K562 (cell line): ENCODE data around the gene KMT2E. TPM values are rescaled to one million over a fixed set of nuclear protein-coding genes. Genes with fewer than 3 reads are reported as not detected.
A peak's percentile ranks its signal among the peaks of the same experiment; 100 is the strongest.

ENCODE experiments used
- ATAC-seq: fragments of 200-7000 bp; cut with Tn5 transposase; 3 replicates; pipeline ENCODE4 v1.9.1; 2020; ENCODE audit warnings: moderate library complexity
- BruUV-seq: library from RNA; stranded (reverse); fragments of 400-500 nt; replicated peaks from 2 replicates; lab custom pipeline; 2021; lab: Mats Ljungman, UMichigan
- CTCF ChIA-PET: fragments of 300-600 bp; formaldehyde crosslinking; extraction: SDS; loops from one replicate; lab custom pipeline; 2021; ENCODE audit warnings: low intra/inter-chr PET ratio; lab: Yijun Ruan, JAX
- POLR2A ChIA-PET: fragments of 300-600, 350-650 bp; sonication (Branson Sonifier 250); formaldehyde crosslinking; extraction: SDS; loops from one replicate; lab custom pipeline; 2021; ENCODE audit warnings: antibody characterized with exemption, inconsistent platforms; lab: Yijun Ruan, JAX
- DNase-seq, 4 experiments: peaks; one replicate each; pipeline versions ENCODE4 v3.0.0 to v3.0.0-alpha.2; 2011 to 2018; ENCODE audit warnings: low spot score in 3 of 4, mixed read lengths in 3 of 4; ENCODE audit errors: extremely low read depth in 1 of 4
- FAIRE-seq: peaks from 2 replicates; lab custom pipeline; 2011; peaks lifted over from hg19 to GRCh38; lab: Jason Lieb, UNC
- H2AFZ ChIP-seq: 2 replicates; pipeline ENCODE4 v1.6.0; 2011; ENCODE audit warnings: low read depth, low read length, control low read depth, inconsistent platforms
- H3K27ac ChIP-seq: fragments of 200-600 bp; 3 replicates; pipeline ENCODE4 v1.8.0; 2011; ENCODE audit warnings: low read depth, mild to moderate bottlenecking, control low read depth, inconsistent platforms, low read length, moderate library complexity, mixed read lengths; ENCODE audit errors: extremely low read depth
- H3K27me3 ChIP-seq, 2 experiments: fragments of 300-600 bp in 1 of 2; 2 replicates in 1 of 2; 3 replicates in 1 of 2; pipeline versions ENCODE4 v1.6.0 to v1.8.0; 2011; ENCODE audit warnings: inconsistent platforms in 2 of 2, low read length in 2 of 2, mild to moderate bottlenecking in 1 of 2, mixed read lengths in 1 of 2, moderate library complexity in 1 of 2; ENCODE audit not compliant: control insufficient read depth in 2 of 2, insufficient read depth in 2 of 2
- H3K36me3 ChIP-seq: fragments of 300-600 bp; 3 replicates; pipeline ENCODE4 v1.8.0; 2011; ENCODE audit warnings: mild to moderate bottlenecking, low read length, inconsistent platforms; ENCODE audit not compliant: control insufficient read depth, insufficient read depth
- H3K4me1 ChIP-seq, 2 experiments: fragments of 200-600 bp in 1 of 2; replicated peaks in 1 of 2; 2 replicates in 1 of 2; 3 replicates in 1 of 2; pipeline versions ENCODE4 v1.5.1 to v1.8.0; 2011; ENCODE audit warnings: inconsistent platforms in 2 of 2, low read length in 2 of 2, mild to moderate bottlenecking in 1 of 2, mixed read lengths in 1 of 2, moderate library complexity in 1 of 2; ENCODE audit not compliant: control insufficient read depth in 2 of 2, insufficient read depth in 2 of 2
- H3K4me2 ChIP-seq: 2 replicates; pipeline ENCODE4 v1.6.1; 2011; ENCODE audit warnings: low read length, control low read depth, inconsistent platforms, mixed read lengths; ENCODE audit not compliant: insufficient read depth
- H3K4me3 ChIP-seq: fragments of 200-600 bp; sonication (generic), shearing (Covaris generic); 2 replicates; pipeline ENCODE4 v1.5.1; 2016; ENCODE audit warnings: control low read depth, inconsistent platforms
- H3K79me2 ChIP-seq: fragments of 200-600 bp; 3 replicates; pipeline ENCODE4 v1.8.0; 2011; ENCODE audit warnings: low read length, inconsistent platforms; ENCODE audit not compliant: control insufficient read depth, insufficient read depth
- H3K9ac ChIP-seq, 2 experiments: 2 replicates each; pipeline versions ENCODE4 v1.6.0 to v1.6.1; 2011; ENCODE audit warnings: low read depth in 2 of 2, low read length in 2 of 2, control low read depth in 1 of 2, inconsistent platforms in 1 of 2, mild to moderate bottlenecking in 1 of 2, mixed read lengths in 1 of 2; ENCODE audit not compliant: insufficient read depth in 1 of 2
- H3K9me1 ChIP-seq: one replicate; pipeline ENCODE4 v1.6.0; 2011; ENCODE audit warnings: inconsistent platforms, mild to moderate bottlenecking, low read length, moderate library complexity; ENCODE audit not compliant: control insufficient read depth, insufficient read depth
- H3K9me3 ChIP-seq: replicated peaks from 2 replicates; pipeline ENCODE4 v1.5.1; 2011; ENCODE audit warnings: low read depth, low read length, inconsistent platforms; ENCODE audit not compliant: control insufficient read depth, insufficient read depth
- H4K20me1 ChIP-seq: replicated peaks from 2 replicates; pipeline ENCODE4 v1.6.1; 2011; ENCODE audit warnings: low read length, inconsistent platforms, mixed read lengths; ENCODE audit not compliant: control insufficient read depth, insufficient read depth
- BCLAF1 ChIP-seq, 2 experiments: fragments of 450-650 bp in 1 of 2; IDR thresholded peaks; 2 replicates each; pipeline ENCODE4 v1.6.1; 2011 to 2017; ENCODE audit warnings: low read depth in 2 of 2, antibody characterized with exemption in 1 of 2, borderline replicate concordance in 1 of 2, low read length in 1 of 2, mild to moderate bottlenecking in 1 of 2, mixed read lengths in 1 of 2; ENCODE audit not compliant: control insufficient read depth in 1 of 2
- JUNB ChIP-seq: fragments of 450-650 bp; formaldehyde crosslinking; conservative IDR thresholded peaks from 2 replicates; pipeline ENCODE4 v1.4.0; 2020; ENCODE audit warnings: mild to moderate bottlenecking
- NFYB ChIP-seq: IDR thresholded peaks from 2 replicates; pipeline ENCODE4 v1.6.1; 2011; ENCODE audit warnings: mild to moderate bottlenecking, moderate library complexity; ENCODE audit not compliant: insufficient read length; ENCODE audit errors: extremely low read depth
- TEAD2 ChIP-seq: fragments of 450-650 bp; IDR thresholded peaks from 2 replicates; pipeline ENCODE4 v1.6.1; 2016; ENCODE audit warnings: missing genetic modification characterization, control low read depth, missing compliant biosample characterization
- ZBTB40 ChIP-seq, 2 experiments: fragments of 450-650 bp in 1 of 2; sonication (generic) in 1 of 2; formaldehyde crosslinking in 1 of 2; IDR thresholded peaks; 2 replicates each; pipeline versions ENCODE4 v1.7.1 to v1.9.0; 2016 to 2022; ENCODE audit warnings: inconsistent platforms in 1 of 2, mild to moderate bottlenecking in 1 of 2, missing genetic modification reagents in 1 of 2
- WGBS: fragments of 100-300 bp; shearing (Covaris generic); methylation state at CpG from one replicate; pipeline ENCODE4 v1.1.6; 2016; ENCODE audit warnings: low coverage, mixed read lengths; ENCODE audit not compliant: insufficient coverage; ENCODE audit errors: missing lambda C conversion rate; 5-methylcytosine and 5-hydroxymethylcytosine counted together
- in situ Hi-C: fragments of 300-500 bp; cut with MboI; formaldehyde crosslinking; loops from 4 replicates; pipeline ENCODE4 v1.15.0; 2018; ENCODE audit warnings: inconsistent platforms, mixed read lengths
- intact Hi-C: fragments of 100-400 bp; cut with micrococcal nuclease; formaldehyde crosslinking; loops from 2 replicates; pipeline ENCODE4 v1.14.2; 2022
- polyA plus RNA-seq, 8 experiments: library from polyadenylated mRNA; depleted of rRNA in 4 of 8; stranded (reverse) in 5 of 8; unstranded in 3 of 8; fragments of >200 nt; fragmentation: Nextera tagmentation in 2 of 8; fragmentation: Illumina TruSeq in 1 of 8; extraction: Ambion mirVana in 2 of 8; extraction: Trizol in 1 of 8; gene quantifications; 2 replicates each; pipeline versions ENCODE4 v1.2.1 to v1.2.3, GENCODE V29; 2011 to 2014; ENCODE audit warnings: inconsistent platforms in 1 of 8, missing spikeins in 1 of 8
- total RNA-seq, 7 experiments: library from RNA; depleted of rRNA in 6 of 7; stranded (reverse); fragments of >200 nt in 6 of 7; fragmentation: Illumina TruSeq in 2 of 7; extraction: Trizol in 2 of 7; gene quantifications; 2 replicates each; pipeline versions ENCODE4 v1.2.1 to v1.2.3, GENCODE V29; 2011 to 2021; ENCODE audit warnings: low replicate concordance in 1 of 7

Gene KMT2E
- total and polyA plus RNA-seq, 9 of the 15 experiments (the other 6 are each of a cell fraction or from before 2014, with no cell fraction given) = 8.9 to 55.3 (median 38.1) TPM

GRCh38 chr7:105022458-105022857 is 8.5 kb downstream of the KMT2E start:
- CTCF ChIA-PET = no interaction called here
- ATAC-seq (no peak), DNase-seq (no peak)
- BruUV-seq = no TSS peak
- no peaks in the 10 kb centered on the region for H3K9me1 ChIP-seq
- TF ChIP-seq BCLAF1 (IDR thresholded peaks at IDR 0.05; ENCODE audit: borderline replicate concordance in 1 of 2, control insufficient read depth in 1 of 2, low read depth in 2 of 2, low read length in 1 of 2) (peak in 1 of 2 experiments; percentile 43; a peak in 1 of 4 replicates), NFYB (no peak), TEAD2 (tag) (no peak), ZBTB40 (IDR thresholded peaks at IDR 0.05) (peak; percentile 71), ZBTB40 (CRISPR knock-in tag; IDR thresholded peaks at IDR 0.05) (no peak; the same call in 1 of the 2 replicates), JUNB (CRISPR knock-in tag) (no peak)
- TF ChIP-seq, all 486 proteins: peak for 2
- H3K4me2 ChIP-seq = no peak overlapping the region
- peaks cover 54% of the 10 kb centered on the region for H4K20me1 ChIP-seq
- H2AFZ ChIP-seq = no peak overlapping the region
- H3K9ac ChIP-seq = no peak overlapping the region
- no peak for FAIRE-seq
- H3K4me3 ChIP-seq = no peak overlapping the region
- 0 out of 3 replicates have a peak, but pooled peaks cover 6% of the 10 kb centered on the region for H3K36me3 ChIP-seq
- in situ Hi-C loops = no loop called here
- intact Hi-C loops = no loop called here
- H3K4me1 ChIP-seq = peaks cover 4 to 24% of the 10 kb centered on the region in 2 experiments; a peak in 3 of 5 replicates
- 91% methylated on average over 4 of the region's 4 CpGs for WGBS
- no peaks in the 10 kb centered on the region for H3K27me3 ChIP-seq
- POLR2A ChIA-PET = interaction anchor here (0.9 to 1.8 kb wide), 3 partner anchors 7 to 10 kb away, joined by 3 to 8 read pairs (median 3); no protein-coding TSS in a partner anchor
- peaks cover 99% of the 10 kb centered on the region for H3K79me2 ChIP-seq
- H3K27ac ChIP-seq = no peak overlapping the region
- no peaks in the 10 kb centered on the region for H3K9me3 ChIP-seq
